GM12874 (cell line): ENCODE results near the gene CEP164.

Source experiments
- TF ChIP-seq, protein P1 (sequence below): IDR thresholded peaks from 2 replicates; pipeline ENCODE4 v1.5.1; 2011; ENCODE audit warnings: low read depth, mild to moderate bottlenecking, control low read depth, low read length, moderate library complexity; ENCODE audit not compliant: insufficient read depth

CEP164 gene

DNA sequence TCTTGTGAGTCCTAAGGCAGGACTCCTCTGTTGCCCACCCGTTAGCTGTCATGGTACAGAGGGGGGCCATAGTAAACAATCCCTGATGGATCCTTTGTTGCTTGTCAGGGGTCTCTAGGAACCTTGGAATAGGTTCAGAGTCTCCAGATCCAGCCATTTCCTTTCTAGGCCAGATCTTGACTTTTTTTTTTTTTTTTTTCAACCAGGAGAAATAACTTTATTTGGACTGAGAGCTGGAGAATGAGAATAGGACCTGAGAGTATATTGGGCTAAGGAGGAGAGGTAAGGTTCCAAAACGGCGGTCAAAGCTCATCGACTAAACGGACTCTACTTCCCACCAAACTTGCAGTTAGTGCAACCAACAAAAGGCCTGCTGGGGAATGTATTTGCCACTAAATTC lies 7.7 kb downstream of the CEP164 start:
- TF ChIP-seq, protein P1, sequence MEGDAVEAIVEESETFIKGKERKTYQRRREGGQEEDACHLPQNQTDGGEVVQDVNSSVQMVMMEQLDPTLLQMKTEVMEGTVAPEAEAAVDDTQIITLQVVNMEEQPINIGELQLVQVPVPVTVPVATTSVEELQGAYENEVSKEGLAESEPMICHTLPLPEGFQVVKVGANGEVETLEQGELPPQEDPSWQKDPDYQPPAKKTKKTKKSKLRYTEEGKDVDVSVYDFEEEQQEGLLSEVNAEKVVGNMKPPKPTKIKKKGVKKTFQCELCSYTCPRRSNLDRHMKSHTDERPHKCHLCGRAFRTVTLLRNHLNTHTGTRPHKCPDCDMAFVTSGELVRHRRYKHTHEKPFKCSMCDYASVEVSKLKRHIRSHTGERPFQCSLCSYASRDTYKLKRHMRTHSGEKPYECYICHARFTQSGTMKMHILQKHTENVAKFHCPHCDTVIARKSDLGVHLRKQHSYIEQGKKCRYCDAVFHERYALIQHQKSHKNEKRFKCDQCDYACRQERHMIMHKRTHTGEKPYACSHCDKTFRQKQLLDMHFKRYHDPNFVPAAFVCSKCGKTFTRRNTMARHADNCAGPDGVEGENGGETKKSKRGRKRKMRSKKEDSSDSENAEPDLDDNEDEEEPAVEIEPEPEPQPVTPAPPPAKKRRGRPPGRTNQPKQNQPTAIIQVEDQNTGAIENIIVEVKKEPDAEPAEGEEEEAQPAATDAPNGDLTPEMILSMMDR: no peak

DNA sequence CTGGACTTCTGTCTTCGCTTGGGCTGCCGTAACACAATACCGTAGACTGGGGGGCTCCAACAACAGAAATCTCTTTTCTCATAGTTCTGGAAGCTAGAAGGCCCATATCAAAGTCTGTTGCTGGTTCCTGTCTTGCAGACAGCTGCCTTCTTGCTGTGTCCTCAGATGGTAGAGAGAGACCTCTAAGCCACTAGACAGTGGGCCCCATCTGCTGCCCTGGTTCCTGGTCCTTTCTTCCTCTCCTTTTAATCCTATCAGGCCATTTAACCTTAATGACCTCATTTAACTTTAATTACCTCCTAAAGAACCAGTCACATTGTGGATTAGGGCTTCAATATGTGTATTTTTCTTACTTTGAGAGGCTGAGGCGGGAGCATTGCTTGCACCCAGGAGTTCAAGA lies 9.4 kb downstream of the CEP164 start:
- TF ChIP-seq, protein P1: no peak

DNA sequence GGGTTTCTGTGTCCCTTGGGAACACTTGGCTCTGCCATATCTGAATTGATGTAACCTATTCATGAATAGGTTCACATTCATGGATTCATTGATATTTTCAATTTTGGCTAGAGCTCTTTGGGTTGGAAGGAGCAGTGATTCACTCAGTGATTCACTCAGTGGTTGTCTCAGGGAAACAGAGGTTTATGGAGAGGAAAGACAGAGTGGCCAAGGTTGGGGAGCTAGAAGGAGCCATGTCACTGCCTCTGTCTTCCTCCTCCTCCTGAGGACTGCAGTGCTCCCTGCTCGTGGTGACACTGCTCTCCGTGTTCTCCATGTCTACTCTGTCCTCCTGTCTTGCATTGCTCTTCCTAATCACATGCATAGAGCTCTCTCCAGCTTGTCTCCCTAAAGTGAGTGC lies 17.4 kb downstream of the CEP164 start:
- TF ChIP-seq, protein P1: no peak

DNA sequence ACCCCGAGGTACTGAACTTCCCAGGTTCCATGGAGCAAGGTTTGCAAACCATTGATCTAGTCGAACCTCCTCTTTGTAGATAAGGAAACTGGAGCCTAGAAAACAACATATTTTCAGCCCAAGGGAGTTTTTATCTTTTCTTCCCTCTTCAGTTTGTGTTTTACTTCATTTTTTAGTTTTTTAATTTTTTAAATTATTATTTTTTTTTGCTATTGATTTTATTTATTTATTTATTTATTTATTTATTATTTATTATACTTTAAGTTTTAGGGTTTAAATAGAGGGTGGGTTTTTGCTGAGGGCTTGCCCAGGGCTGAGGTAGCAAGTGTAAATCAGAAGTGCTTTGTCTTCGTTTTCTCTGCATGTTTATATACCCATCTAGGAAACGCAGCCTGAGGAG lies 26.9 kb downstream of the CEP164 start:
- TF ChIP-seq, protein P1: no peak

DNA sequence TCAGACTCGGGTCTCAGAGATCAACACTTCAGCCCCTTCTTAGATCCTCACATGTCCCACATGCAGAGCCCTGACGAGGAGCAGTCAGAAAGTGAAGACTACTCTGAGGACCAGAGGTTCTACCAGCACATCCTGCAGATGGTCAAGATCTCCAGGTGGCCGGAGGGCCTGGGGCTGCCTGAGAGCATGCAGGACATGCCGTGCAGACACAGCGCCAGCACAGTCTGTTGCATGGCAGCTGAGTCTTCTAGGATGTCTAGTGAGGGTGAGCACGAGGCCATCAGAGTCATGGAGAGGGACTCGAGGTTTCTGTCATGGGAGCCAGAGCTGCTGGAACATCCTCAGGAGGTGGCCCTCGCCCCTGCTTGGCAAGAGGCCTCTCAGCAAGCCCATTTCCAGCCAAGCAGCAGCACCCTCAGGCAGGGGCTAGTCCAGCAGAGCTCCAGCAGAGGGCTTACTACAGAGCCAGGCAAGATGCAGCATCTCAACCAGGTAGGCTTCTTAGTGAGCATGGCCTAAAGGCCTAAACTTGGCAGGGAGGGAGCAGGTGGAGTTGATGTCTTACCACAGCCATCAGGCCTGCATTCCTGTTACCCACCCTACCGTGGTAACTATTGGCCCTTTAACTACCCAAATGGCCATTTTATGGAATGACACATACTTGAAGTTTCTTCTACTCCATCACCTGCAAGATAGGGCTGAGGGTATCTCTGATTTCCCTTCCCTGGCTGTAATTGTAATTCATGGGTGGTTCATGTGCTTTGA lies 28.7 kb downstream of the CEP164 start:
- TF ChIP-seq, protein P1: no peak

DNA sequence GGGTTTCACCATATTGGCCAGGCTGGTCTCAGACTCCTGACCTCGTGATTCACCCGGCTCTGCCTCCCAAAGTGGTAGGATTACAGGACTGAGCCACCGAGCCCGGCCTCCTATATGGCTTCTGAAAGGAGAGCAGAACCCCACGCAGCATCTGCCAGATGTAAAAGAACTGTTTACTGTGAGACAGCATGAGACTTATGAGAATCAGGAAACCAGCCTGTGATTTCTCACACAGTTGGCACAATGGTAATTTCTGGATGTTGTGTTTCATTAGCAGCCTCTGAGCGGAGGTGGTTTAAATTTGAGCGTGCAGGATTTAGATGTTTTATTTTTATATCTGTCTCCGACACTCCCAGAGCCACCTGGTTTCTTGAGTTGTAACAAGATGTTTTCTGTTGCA lies 33.8 kb downstream of the CEP164 start:
- TF ChIP-seq, protein P1: no peak

DNA sequence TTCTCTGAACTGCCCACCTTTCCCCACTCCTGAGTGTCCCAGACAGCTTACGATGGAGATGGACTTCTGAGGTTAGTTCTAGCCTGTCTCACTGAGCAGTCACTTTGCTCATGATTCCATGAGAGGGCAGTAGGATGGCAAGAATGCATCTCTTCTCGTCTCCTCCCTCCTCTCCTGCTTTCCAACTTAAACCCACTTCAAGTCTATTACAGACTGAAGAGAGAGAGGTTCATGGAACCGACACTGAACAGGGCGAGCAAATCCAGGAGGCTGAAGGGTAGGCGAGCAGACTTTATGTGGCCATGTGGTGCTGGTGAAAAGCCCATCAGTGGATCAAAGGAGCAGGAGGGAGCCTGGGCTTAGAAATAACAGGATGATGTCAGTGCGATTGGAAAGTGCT lies 38.6 kb downstream of the CEP164 start:
- TF ChIP-seq, protein P1: no peak
